ENCODE results near the gene OR5C1. TPM values are rescaled to one million over a fixed set of nuclear protein-coding genes. Genes with fewer than 3 reads are reported as not detected.
"Not testable (repeated sequence)": the region's sequence is repeated elsewhere in the genome, so short reads cannot be mapped to it uniquely, and the experiment has no call there.

The OR5C1 gene
- total and polyA plus RNA-seq, 2 of the 13 experiments (the other 11 are each of a cell fraction or from before 2014, with no cell fraction given): not detected

GRCh38 chr9:122838441-122838840 is 49.7 kb downstream of the OR5C1 start:
- H3K27ac ChIP-seq (ENCODE audit: extremely low read length, insufficient read depth, low read length); H3K27me3 ChIP-seq (ENCODE audit: control insufficient read depth in 1 of 2, insufficient read depth in 2 of 2, low read length in 2 of 2); H4K20me1 ChIP-seq (ENCODE audit: insufficient read depth, low read length); H3K9ac ChIP-seq (ENCODE audit: insufficient read depth, low read depth, low read length); ATAC-seq; H3K79me2 ChIP-seq (ENCODE audit: insufficient read depth, low read length); intact Hi-C loops (cut with micrococcal nuclease; ENCODE audit: unreplicated experiment); H3K36me3 ChIP-seq (replicated peaks in 1 of 2; ENCODE audit: control insufficient read depth in 1 of 2, insufficient read depth in 2 of 2, low read length in 2 of 2); H2AFZ ChIP-seq (ENCODE audit: low read length); BruUV-seq (replicated peaks); in situ Hi-C loops (cut with HindIII; ENCODE audit: extremely low pct_ligation_motif_present, low pct_unique_long_range_greater_than_20kb); H3K9me3 ChIP-seq (ENCODE audit: low read length): not testable (repeated sequence)
- peak; percentile 16 for DNase-seq (ENCODE audit: low spot score)
- peak overlapping the region; percentile 77 for H3K4me2 ChIP-seq (ENCODE audit: low read depth, low read length)
- POLR2A ChIA-PET: interaction anchor here (1.0 to 1.8 kb wide), 2 partner anchors 9 to 10 kb away, joined by 3 to 5 read pairs; partner anchors contain the start of gene PDCL
- peak; percentile 21 for FAIRE-seq
- H3K4me1 ChIP-seq (ENCODE audit: insufficient read depth, low read length): peaks cover 33% of the 10 kb centered on the region
- CTCF ChIA-PET (ENCODE audit: low intra/inter-chr PET ratio, low total read pairs): interaction anchor here (1.1 kb wide), 1 partner anchor 340 kb away, joined by 3 read pairs; no protein-coding TSS in a partner anchor
- TF ChIP-seq CTCF (CRISPR knock-in tag; IDR thresholded peaks at IDR 0.05): peak; percentile 47
- TF ChIP-seq HMGXB4 (CRISPR knock-in tag; IDR thresholded peaks at IDR 0.05; ENCODE audit: borderline replicate concordance in 1 of 2, low read depth in 1 of 2): peak in 1 of 2 experiments; percentile 26; a peak in 1 of 4 replicates
- 0 out of 2 replicates have a peak, but pooled peaks have one; percentile 7 for TF ChIP-seq STAG1 (CRISPR knock-in tag; IDR thresholded peaks at IDR 0.05)
- TF ChIP-seq HNRNPL (IDR thresholded peaks at IDR 0.05; ENCODE audit: low read depth, low read length): 0 out of 2 replicates have a peak, but pooled peaks have one; percentile 54
- TF ChIP-seq SALL1 (CRISPR knock-in tag; IDR thresholded peaks at IDR 0.05): peak; percentile 24; the same call in 1 of the 2 replicates
- peak overlapping the region; percentile 12 to 59 (median 27); a peak in 4 of 6 replicates for H3K4me3 ChIP-seq (replicated peaks in 1 of 3; ENCODE audit: insufficient read depth in 1 of 3, low read depth in 2 of 3, low read length in 3 of 3)
- WGBS (ENCODE audit: low lambda C conversion rate): 0% methylated on average over 3 of the region's 3 CpGs

Other genes starting within 250 kb of the OR5C1 start
- gene OR1N2, start 235.8 kb upstream of the OR5C1 start, total RNA-seq (2016; rRNA removed; fragmentation: Illumina TruSeq; extraction: Trizol): not detected in 2 replicates
- not detected in 2 replicates for gene OR1N2, start 235.8 kb upstream of the OR5C1 start, polyA plus RNA-seq (2011; rRNA removed)
- not detected in 2 replicates for gene OR1L8, start 205.5 kb upstream of the OR5C1 start, total RNA-seq (2016; rRNA removed; fragmentation: Illumina TruSeq; extraction: Trizol)
- 0.07 TPM in 1 of 2 replicates, not detected in the other for gene OR1L8, start 205.5 kb upstream of the OR5C1 start, polyA plus RNA-seq (2011; rRNA removed)
- gene OR1Q1, start 174.2 kb upstream of the OR5C1 start, total RNA-seq (2016; rRNA removed; fragmentation: Illumina TruSeq; extraction: Trizol): not detected in 2 replicates
- 0.07 and 0.12 TPM in 2 replicates for gene OR1Q1, start 174.2 kb upstream of the OR5C1 start, polyA plus RNA-seq (2011; rRNA removed)
- gene OR1B1, start 131.3 kb upstream of the OR5C1 start, total RNA-seq (2016; rRNA removed; fragmentation: Illumina TruSeq; extraction: Trizol): not detected in 2 replicates
- gene OR1B1, start 131.3 kb upstream of the OR5C1 start, polyA plus RNA-seq (2011; rRNA removed): not detected in 2 replicates
- gene OR1L1, start 127.2 kb upstream of the OR5C1 start, total RNA-seq (2016; rRNA removed; fragmentation: Illumina TruSeq; extraction: Trizol): not detected in 2 replicates
- not detected in 2 replicates for gene OR1L1, start 127.2 kb upstream of the OR5C1 start, polyA plus RNA-seq (2011; rRNA removed)
- gene OR1L3, start 113.8 kb upstream of the OR5C1 start, total RNA-seq (2016; rRNA removed; fragmentation: Illumina TruSeq; extraction: Trizol): not detected in 2 replicates
- not detected in 2 replicates for gene OR1L3, start 113.8 kb upstream of the OR5C1 start, polyA plus RNA-seq (2011; rRNA removed)
- not detected in 2 replicates for gene OR1L4, start 64.9 kb upstream of the OR5C1 start, total RNA-seq (2016; rRNA removed; fragmentation: Illumina TruSeq; extraction: Trizol)
- gene OR1L4, start 64.9 kb upstream of the OR5C1 start, polyA plus RNA-seq (2011; rRNA removed): not detected in 2 replicates
- gene OR1L6, start 46.6 kb upstream of the OR5C1 start, total RNA-seq (2016; rRNA removed; fragmentation: Illumina TruSeq; extraction: Trizol): not detected in 2 replicates
- not detected in 2 replicates for gene OR1L6, start 46.6 kb upstream of the OR5C1 start, polyA plus RNA-seq (2011; rRNA removed)
- not detected in 2 replicates for gene OR1K1, start 11.2 kb downstream of the OR5C1 start, total RNA-seq (2016; rRNA removed; fragmentation: Illumina TruSeq; extraction: Trizol)
- gene OR1K1, start 11.2 kb downstream of the OR5C1 start, polyA plus RNA-seq (2011; rRNA removed): not detected in 2 replicates
- gene PDCL, start 39.7 kb downstream of the OR5C1 start, total RNA-seq (2016; rRNA removed; fragmentation: Illumina TruSeq; extraction: Trizol): 21.6 and 35.2 TPM in 2 replicates
- gene PDCL, start 39.7 kb downstream of the OR5C1 start, polyA plus RNA-seq (2011; rRNA removed): 4.8 and 6.1 TPM in 2 replicates
- 36.4 and 42.5 TPM in 2 replicates for gene RC3H2, start 116.4 kb downstream of the OR5C1 start, total RNA-seq (2016; rRNA removed; fragmentation: Illumina TruSeq; extraction: Trizol)
- 20.3 and 21.0 TPM in 2 replicates for gene RC3H2, start 116.4 kb downstream of the OR5C1 start, polyA plus RNA-seq (2011; rRNA removed)
- 7.1 and 12.1 TPM in 2 replicates for gene ZBTB6, start 124.4 kb downstream of the OR5C1 start, total RNA-seq (2016; rRNA removed; fragmentation: Illumina TruSeq; extraction: Trizol)
- gene ZBTB6, start 124.4 kb downstream of the OR5C1 start, polyA plus RNA-seq (2011; rRNA removed): 3.1 and 3.7 TPM in 2 replicates
- gene ZBTB26, start 142.6 kb downstream of the OR5C1 start, total RNA-seq (2016; rRNA removed; fragmentation: Illumina TruSeq; extraction: Trizol): 4.5 and 5.6 TPM in 2 replicates
- gene ZBTB26, start 142.6 kb downstream of the OR5C1 start, polyA plus RNA-seq (2011; rRNA removed): 7.6 and 8.6 TPM in 2 replicates
- gene RABGAP1, start 152.1 kb downstream of the OR5C1 start, total RNA-seq (2016; rRNA removed; fragmentation: Illumina TruSeq; extraction: Trizol): 19.1 and 26.4 TPM in 2 replicates
- 16.8 and 19.3 TPM in 2 replicates for gene RABGAP1, start 152.1 kb downstream of the OR5C1 start, polyA plus RNA-seq (2011; rRNA removed)
- gene GPR21, start 244.7 kb downstream of the OR5C1 start, total RNA-seq (2016; rRNA removed; fragmentation: Illumina TruSeq; extraction: Trizol): 0.29 TPM in 1 of 2 replicates, not detected in the other
- gene GPR21, start 244.7 kb downstream of the OR5C1 start, polyA plus RNA-seq (2011; rRNA removed): 0.18 and 0.32 TPM in 2 replicates